Activated T-helper 1 cell treated with anti-CD3 and anti-CD28 coated beads, Interleukin-2, amount 50 U/mL, for 16 hours (primary cell): Measurements from ENCODE around the gene C1QTNF12.
"Not testable (repeated sequence)": the region's sequence is repeated elsewhere in the genome, so short reads cannot be mapped to it uniquely, and the experiment has no call there.

Experiments used
- DNase-seq, 2 donors: peaks; one replicate each; pipeline ENCODE4 v3.0.0-alpha.2; 2020; ENCODE audit warnings: low read depth in 1 of 2, low spot score in 1 of 2

C1QTNF12 gene

GRCh38 chr1:1199961-1200875 lies 46.3 kb downstream of the C1QTNF12 start:
- no peak for DNase-seq

DNA sequence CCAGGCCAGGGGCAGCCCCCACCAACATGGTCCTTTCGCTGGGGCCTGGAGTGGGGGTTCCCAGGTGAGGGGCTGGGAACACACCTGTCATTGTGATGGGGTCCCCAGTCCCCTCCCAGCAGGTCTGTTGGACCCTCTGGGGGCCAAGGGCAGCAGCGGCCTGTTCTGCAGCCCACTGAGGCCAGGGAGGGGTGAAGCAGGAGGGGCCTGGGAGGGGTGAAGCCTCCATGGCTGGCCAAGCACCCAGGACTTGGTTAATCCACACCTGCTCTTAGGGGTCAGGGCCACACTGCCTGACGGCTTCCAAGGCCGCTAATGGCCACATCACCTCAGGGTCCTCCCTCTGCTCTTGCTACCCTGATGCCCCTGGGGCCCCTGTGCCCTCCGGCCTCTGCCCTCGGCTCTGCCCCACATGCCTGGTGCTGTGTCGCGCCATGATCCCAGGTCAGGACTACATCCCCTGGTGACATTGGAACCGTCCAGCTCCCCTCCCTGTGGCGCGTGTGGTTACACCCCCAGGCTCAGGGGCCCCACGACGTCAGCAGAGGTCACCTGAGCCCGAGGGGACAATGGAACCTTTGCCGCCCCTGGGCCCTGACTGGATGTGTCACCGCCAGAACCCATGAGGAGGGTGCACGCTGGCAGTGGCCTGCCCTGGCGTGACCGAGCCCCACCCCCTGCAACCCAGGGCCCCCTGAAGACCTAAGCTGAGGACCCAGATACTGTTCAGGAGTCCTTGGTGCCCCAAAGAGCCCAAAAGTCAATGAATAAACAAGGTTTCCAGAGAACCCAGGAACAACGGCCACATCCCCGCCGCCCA lies 47.2 kb downstream of the C1QTNF12 start:
- no peak for DNase-seq

DNA sequence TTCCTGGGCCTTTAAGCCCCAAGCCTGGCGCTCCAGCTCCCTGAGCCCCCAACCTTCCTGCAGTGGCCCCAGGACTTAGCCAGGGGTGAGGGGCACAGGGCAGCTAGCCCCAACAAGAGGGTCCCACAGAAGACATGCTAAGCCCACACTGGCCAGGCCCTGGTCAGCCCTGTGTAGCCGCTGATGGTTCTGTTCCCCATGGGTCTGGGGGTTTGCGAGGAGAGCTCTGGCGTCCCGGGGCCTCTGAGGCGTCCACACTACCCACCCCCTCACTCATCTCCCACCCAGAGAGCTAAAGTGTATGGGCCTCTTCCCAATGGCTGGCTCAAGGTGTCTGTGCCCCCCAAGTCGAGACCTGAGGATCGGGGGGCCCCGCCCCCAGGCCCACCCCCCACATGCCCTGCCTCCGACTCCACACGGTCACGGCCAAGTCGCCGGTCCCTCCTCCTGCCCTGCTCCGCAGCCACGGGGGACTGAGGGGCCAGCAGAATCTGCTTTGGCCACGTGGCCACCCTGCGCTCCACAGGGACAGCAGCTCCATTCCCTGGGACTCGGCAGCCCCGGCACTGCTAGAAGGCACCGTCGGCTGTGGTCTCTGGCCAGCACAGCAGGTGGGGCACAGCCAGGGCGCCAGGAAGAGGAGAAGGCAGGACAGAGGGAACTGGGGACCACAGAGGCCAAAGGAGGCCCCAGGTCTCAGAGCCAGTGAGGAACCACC lies 47.9 kb downstream of the C1QTNF12 start:
- no peak for DNase-seq

DNA sequence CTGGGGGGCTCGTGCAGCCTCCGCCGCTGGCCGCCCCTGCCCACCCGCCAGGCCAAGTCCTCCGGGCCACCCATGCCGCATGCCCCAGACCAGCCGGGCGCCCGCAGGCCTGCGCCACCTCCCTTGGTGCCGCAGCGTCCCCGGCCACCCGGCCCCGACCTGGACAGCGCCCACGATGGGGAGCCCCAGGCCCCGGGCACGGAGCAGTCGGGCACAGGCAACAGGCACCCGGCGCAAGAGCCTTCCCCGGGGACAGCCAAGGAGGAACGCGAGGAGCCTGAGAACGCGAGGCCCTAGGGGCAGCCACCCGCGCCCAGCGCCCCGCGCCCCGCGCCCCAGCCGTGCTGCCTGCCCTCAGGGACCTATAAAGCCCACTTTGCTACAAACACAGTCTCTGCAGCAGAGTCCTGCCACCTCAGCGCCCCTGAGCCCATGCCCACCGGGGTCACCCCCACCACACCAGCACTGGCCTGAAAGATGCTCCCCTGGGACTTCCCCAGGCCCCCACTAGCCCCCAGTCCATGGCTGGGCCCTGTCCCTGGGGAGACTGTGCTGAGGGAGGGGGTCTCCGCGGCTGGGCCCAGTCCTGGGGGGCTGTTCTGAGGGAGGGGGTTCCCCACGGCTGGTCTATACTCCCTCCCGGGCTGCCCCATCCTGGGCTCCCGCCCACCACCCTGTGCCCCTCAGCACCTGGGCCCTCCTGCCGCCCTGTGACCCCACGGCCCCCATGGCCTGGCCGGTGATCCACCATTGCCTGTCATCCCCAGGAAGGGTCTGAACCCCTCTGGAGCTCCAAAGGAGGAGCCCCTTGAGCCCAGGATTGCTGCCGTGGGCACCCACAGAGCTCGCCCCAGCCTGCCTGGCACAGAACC lies 48.7 kb downstream of the C1QTNF12 start:
- no peak for DNase-seq

GRCh38 chr1:1197188-1197500 lies 49.4 kb downstream of the C1QTNF12 start:
- no peak for DNase-seq

DNA sequence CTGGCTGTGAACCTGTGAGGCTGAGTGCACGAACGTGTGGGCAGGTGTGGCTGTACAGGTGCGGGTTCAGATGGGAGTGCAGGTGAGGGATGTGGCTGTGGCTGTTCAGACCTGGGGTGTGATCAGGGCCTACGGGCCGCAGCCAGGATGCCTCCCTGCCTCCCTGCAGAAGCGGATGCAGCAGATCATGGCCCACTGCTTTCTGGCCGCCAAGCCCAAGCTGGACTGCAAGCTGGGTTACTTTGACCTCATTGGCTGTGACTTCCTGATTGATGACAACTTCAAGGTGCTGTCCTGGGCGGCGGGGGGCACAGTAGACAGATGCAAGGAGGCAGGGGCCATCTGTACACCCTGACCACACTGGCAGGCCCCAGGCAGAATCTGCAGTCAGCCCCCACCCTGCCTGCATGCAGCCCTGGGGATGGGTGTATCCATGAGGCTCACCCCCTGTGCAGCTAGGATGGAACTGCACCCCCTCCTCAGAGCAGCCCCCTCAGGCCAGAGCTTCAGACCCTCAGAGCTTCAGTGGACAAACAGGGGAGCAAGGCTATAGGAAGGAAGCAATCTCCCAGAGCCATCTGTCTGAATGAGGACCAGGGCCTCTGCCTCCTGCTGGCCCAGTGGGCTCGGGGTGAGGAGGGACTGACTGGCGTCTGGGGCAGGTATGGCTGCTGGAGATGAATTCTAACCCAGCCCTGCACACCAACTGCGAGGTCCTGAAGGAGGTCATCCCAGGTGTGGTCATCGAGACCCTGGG lies 49.9 kb downstream of the C1QTNF12 start:
- no peak for DNase-seq

DNA sequence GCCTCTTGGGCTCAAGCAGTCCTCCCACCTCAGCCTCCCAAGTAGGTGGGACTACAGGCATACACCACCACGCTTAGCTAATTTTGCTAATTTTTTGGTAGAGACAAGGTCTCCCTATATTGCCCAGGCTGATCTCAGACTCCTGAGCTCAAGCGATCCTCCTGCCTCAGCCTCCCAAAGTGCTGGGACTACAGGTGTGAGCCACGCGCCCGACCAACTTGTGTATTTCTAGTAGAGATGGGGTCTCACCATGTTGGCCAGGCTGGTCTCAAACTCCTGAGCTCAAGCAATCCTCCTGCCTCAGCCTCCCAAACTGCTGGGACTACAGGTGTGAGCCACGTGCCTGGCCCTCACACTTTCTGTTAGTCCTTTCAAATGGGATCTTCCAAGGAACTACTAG lies 50.8 kb downstream of the C1QTNF12 start:
- DNase-seq, result not testable (repeated sequence)

GRCh38 chr1:1194723-1195122 lies 51.8 kb downstream of the C1QTNF12 start:
- DNase-seq, result no peak
